Neural cell (in vitro differentiated cells): ENCODE measurements around the gene PRTN3.

ENCODE experiments used
- CTCF ChIP-seq: fragments of 450-650 bp; IDR thresholded peaks from 2 replicates; pipeline ENCODE4 v1.5.1; 2014; ENCODE audit warnings: antibody characterized with exemption, mild to moderate bottlenecking, moderate library complexity; ENCODE audit not compliant: poor library complexity, severe bottlenecking
- EZH2 ChIP-seq: fragments of 200-600, 300-800 bp; shearing (Covaris generic), sonication (generic); IDR thresholded peaks from 2 replicates; pipeline ENCODE4 v1.6.1; 2014; ENCODE audit warnings: antibody characterized with exemption, low read length, borderline replicate concordance, mild to moderate bottlenecking; ENCODE audit not compliant: insufficient read depth, poor library complexity, severe bottlenecking
- MXI1 ChIP-seq: fragments of 450-650 bp; conservative IDR thresholded peaks from 2 replicates; pipeline ENCODE4 v1.6.1; 2014; ENCODE audit warnings: antibody characterized with exemption, mild to moderate bottlenecking; ENCODE audit not compliant: poor library complexity, severe bottlenecking
- POLR2AphosphoS5 ChIP-seq: IDR thresholded peaks from 2 replicates; pipeline ENCODE4 v1.6.1; 2012
- RAD21 ChIP-seq: fragments of 450-650 bp; conservative IDR thresholded peaks from 2 replicates; pipeline ENCODE4 v1.6.1; 2014; ENCODE audit warnings: antibody characterized with exemption, mild to moderate bottlenecking, moderate library complexity
- TF ChIP-seq, protein P1 (sequence below): IDR thresholded peaks from 2 replicates; pipeline ENCODE4 v1.6.1; 2012; ENCODE audit warnings: borderline replicate concordance

- no peak for TF ChIP-seq EZH2
- TF ChIP-seq CTCF: no peak
- TF ChIP-seq, protein P1, sequence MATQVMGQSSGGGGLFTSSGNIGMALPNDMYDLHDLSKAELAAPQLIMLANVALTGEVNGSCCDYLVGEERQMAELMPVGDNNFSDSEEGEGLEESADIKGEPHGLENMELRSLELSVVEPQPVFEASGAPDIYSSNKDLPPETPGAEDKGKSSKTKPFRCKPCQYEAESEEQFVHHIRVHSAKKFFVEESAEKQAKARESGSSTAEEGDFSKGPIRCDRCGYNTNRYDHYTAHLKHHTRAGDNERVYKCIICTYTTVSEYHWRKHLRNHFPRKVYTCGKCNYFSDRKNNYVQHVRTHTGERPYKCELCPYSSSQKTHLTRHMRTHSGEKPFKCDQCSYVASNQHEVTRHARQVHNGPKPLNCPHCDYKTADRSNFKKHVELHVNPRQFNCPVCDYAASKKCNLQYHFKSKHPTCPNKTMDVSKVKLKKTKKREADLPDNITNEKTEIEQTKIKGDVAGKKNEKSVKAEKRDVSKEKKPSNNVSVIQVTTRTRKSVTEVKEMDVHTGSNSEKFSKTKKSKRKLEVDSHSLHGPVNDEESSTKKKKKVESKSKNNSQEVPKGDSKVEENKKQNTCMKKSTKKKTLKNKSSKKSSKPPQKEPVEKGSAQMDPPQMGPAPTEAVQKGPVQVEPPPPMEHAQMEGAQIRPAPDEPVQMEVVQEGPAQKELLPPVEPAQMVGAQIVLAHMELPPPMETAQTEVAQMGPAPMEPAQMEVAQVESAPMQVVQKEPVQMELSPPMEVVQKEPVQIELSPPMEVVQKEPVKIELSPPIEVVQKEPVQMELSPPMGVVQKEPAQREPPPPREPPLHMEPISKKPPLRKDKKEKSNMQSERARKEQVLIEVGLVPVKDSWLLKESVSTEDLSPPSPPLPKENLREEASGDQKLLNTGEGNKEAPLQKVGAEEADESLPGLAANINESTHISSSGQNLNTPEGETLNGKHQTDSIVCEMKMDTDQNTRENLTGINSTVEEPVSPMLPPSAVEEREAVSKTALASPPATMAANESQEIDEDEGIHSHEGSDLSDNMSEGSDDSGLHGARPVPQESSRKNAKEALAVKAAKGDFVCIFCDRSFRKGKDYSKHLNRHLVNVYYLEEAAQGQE: no peak
- no peak for TF ChIP-seq MXI1
- TF ChIP-seq POLR2AphosphoS5: no peak
- TF ChIP-seq RAD21: no peak
Measured at GRCh38 chr19:892243-892893, 51.6 kb downstream of the PRTN3 start.
